ENCODE measurements around the gene ZBTB8A. TPM values are rescaled to one million over a fixed set of nuclear protein-coding genes. Genes with fewer than 3 reads are reported as not detected.
A peak's percentile ranks its signal among the peaks of the same experiment; 100 is the strongest.

ZBTB8A gene
- total RNA-seq, 2 donors from 2014 or later = 3.3 to 4.8 TPM

DNA sequence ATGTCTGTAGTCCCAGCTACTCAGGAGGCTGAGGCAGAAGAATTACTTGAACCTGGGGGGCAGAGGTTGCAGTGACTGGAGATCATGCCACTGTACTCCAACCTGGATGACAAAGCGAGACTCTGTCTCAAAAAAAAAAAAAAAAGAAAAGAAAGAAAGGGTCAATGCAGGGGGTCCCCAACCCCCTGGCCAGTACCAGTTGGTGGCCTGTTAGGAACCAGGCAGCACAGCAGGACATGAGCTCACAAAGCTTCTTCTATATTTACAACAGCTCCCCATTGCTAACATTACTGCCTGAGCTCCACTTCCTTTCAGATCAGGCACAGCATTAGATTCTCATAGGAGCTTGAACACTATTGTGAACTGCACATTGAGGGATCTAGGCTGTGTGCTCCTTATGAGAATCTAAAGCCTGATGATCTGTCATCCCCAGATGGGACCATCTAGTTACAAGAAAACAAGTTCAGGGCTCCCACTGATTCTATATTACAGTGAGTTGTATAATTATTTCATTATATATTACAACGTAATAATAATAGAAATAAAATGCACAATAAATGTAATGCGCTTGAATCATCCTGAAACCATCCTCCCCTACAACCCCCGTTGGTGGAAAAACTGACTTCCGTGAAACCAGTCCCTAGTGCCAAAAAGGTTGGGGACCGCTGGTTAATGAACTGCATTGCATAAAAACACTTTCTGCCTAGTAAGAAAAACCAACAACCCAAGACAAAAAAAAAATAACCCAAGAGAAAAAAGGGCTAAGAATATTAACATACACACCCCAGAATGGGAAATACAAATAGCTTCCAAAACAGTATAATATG is 108.3 kb downstream of the ZBTB8A start:
- H3K4me3 ChIP-seq = no peak overlapping the region
- no peaks in the 10 kb centered on the region for H3K27me3 ChIP-seq
- peaks cover 0 to 23% of the 10 kb centered on the region in 2 donors for H3K4me1 ChIP-seq
- DNase-seq (ENCODE audit: low spot score) = no peak
- no peaks in the 10 kb centered on the region for H3K9me3 ChIP-seq
- no peak overlapping the region for H3K27ac ChIP-seq
- no peaks in the 10 kb centered on the region for H3K36me3 ChIP-seq
- TF ChIP-seq, protein P1, sequence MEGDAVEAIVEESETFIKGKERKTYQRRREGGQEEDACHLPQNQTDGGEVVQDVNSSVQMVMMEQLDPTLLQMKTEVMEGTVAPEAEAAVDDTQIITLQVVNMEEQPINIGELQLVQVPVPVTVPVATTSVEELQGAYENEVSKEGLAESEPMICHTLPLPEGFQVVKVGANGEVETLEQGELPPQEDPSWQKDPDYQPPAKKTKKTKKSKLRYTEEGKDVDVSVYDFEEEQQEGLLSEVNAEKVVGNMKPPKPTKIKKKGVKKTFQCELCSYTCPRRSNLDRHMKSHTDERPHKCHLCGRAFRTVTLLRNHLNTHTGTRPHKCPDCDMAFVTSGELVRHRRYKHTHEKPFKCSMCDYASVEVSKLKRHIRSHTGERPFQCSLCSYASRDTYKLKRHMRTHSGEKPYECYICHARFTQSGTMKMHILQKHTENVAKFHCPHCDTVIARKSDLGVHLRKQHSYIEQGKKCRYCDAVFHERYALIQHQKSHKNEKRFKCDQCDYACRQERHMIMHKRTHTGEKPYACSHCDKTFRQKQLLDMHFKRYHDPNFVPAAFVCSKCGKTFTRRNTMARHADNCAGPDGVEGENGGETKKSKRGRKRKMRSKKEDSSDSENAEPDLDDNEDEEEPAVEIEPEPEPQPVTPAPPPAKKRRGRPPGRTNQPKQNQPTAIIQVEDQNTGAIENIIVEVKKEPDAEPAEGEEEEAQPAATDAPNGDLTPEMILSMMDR (IDR thresholded peaks at IDR 0.05) = no peak

DNA sequence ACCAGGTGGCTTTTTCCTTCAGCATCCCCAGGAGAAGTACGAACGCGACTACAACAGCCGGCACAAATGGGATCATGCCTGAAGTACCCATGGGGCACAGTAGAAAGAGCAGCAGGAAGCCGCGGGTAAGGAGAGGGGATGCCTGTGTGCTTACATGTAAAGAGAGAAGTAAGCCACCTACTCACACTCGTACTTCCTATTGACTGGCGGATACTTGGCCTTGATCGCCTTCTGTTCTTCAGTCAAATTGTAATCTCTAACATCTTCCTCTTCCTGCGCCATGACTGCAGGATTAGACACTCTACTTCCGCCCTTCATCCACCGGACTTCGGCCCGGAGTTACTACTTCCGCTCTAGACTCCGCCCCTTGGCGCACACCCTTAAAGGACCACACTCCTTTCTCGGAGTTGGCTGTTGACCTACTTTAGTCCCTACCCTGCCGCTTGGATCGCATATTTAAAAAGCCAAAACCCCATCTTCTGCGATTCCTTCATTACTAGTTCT is 111.1 kb downstream of the ZBTB8A start, which contains the start of gene ZBTB8OS:
TSS of gene ZBTB8OS (minus strand) at position 303 of the 504 bp plus-strand sequence. CDS start at position 282, 21 bp downstream.
- Histone ChIP-seq H3K36me3 (peaks cover 17% of the 10 kb centered on the region), H3K27me3 (no peaks in the 10 kb centered on the region), H3K27ac (peak within 1 kb of the TSS; percentile 99), H3K9me3 (no peaks in the 10 kb centered on the region), H3K4me3 (peak within 1 kb of the TSS; percentile 84), H3K4me1 (peaks cover 0 to 38% of the 10 kb centered on the region in 2 donors)
- peak; percentile 93 for DNase-seq (ENCODE audit: low spot score)
- TF ChIP-seq, protein P1 (IDR thresholded peaks at IDR 0.05) = no peak

DNA sequence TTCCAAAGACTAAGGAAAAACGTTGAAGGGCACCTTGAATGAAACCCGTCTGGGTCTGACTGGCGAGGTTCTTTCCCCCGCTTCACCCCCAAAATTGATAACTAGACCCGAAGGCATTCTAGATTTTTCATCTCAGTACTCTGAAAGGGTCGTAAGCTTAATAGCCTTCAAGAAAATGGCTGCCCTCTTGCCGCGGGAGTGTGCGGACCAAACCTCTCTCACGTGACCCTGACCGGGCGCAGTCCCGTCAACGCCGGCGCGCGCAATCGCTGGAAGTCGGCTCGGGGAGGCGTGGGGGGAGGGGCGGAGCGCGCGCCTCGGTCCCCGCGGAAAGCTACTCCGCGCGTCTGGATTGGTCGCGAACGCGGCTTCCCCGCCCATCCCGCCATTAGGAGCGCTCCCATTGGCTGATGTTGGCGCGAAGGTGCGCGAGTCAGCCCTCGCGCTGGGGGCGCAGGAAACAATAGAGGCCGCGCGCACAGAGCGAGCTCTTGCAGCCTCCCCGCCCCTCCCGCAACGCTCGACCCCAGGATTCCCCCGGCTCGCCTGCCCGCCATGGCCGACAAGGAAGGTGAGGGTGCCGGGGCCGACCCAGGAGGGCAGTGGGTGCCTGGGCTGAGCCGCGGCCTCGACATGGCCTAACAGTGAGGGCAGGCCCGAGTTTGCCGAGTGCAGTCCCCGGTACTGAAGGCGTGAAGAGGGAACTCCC is 111.7 kb downstream of the ZBTB8A start, which contains the start of gene RBBP4:
TSS of gene RBBP4 (plus strand) at position 457 of the 709 bp plus-strand sequence. CDS start at position 556, 99 bp downstream.
- H3K27ac ChIP-seq = peak within 1 kb of the TSS; percentile 99
- H3K36me3 ChIP-seq = peaks cover 23% of the 10 kb centered on the region
- TF ChIP-seq, protein P1 (IDR thresholded peaks at IDR 0.05) = no peak
- H3K4me1 ChIP-seq = peaks cover 0 to 38% of the 10 kb centered on the region in 2 donors
- DNase-seq (ENCODE audit: low spot score) = peak; percentile 98
- H3K4me3 ChIP-seq = peak within 1 kb of the TSS; percentile 84
- no peaks in the 10 kb centered on the region for H3K9me3 ChIP-seq
- no peaks in the 10 kb centered on the region for H3K27me3 ChIP-seq

DNA sequence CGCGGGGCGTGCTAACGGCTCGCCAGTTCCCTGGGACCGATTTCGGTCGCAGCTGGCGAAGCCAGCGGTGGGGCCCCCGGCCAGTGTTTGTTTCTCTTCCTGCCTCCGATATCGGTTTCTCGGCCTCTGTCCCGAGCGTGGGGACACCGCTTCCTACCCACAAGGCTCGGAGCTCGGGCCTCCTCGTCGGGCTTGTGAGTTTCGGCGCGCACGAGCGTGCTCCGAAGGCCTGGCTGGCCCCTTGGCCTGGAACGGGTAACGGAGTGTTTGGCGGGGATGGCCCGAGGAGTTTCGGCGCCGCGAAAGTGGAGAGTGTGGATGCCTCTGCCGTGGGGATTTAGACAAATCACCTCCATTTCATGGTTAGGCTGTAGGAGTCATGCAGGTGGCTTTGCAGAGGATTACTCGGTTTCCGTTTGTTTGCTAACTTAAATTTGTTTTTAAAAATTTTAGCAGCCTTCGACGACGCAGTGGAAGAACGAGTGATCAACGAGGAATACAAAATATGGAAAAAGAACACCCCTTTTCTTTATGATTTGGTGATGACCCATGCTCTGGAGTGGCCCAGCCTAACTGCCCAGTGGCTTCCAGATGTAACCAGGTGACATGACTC is 112.3 kb downstream of the ZBTB8A start:
- peaks cover 30% of the 10 kb centered on the region for H3K36me3 ChIP-seq
- TF ChIP-seq, protein P1 (IDR thresholded peaks at IDR 0.05) = no peak

DNA sequence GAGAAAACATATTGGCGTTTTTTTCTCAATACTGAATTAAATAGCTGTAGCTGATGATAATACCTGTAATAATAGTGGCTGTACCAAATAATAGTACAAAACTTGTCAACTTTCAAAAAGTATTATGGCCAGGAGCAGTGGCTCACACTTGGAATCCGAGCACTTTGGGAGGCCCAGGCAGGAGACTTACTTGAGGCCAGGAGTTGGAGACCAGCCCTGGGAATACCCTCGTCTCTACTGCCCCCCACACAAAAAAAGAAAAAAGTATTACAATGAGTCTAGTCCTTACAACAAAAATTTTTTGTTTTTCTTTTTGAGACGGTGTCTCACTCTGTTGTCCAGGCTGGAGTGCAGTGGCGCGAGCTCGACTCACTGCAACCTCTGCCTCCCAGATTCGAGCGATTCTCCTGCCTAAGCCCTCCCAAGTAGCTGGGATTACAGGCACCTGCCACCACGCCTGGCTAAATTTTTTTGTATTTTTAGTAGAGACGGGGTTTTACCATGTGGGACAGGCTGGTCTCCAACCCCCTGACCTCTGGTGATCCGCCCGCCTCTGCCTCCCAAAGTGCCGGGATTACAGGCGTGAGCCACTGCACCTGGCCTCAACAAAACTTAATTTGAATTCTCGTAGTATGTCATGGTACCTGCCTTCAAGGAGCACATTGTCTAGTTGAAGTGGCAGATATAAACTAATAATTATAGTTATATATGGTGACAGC is 113.2 kb downstream of the ZBTB8A start:
- no peaks in the 10 kb centered on the region for H3K9me3 ChIP-seq
- DNase-seq (ENCODE audit: low spot score) = no peak
- peak overlapping the region in 1 of 2 donors; percentile 99 for H3K27ac ChIP-seq
- TF ChIP-seq, protein P1 (IDR thresholded peaks at IDR 0.05) = no peak
- peaks cover 0 to 38% of the 10 kb centered on the region in 2 donors for H3K4me1 ChIP-seq
- H3K27me3 ChIP-seq = no peaks in the 10 kb centered on the region
- H3K4me3 ChIP-seq = peak overlapping the region in 1 of 2 donors; percentile 84
- H3K36me3 ChIP-seq = peaks cover 38% of the 10 kb centered on the region

More for the DNA sequence above, 112.3 kb downstream of the ZBTB8A start:
- no peaks in the 10 kb centered on the region for H3K9me3 ChIP-seq
- H3K27ac ChIP-seq = peak overlapping the region; percentile 99
- peaks cover 0 to 38% of the 10 kb centered on the region in 2 donors for H3K4me1 ChIP-seq
- H3K4me3 ChIP-seq = peak overlapping the region; percentile 84
- DNase-seq (ENCODE audit: low spot score) = no peak
- H3K27me3 ChIP-seq = no peaks in the 10 kb centered on the region

Data from right atrium auricular region (tissue), 2 donors.